GM19351 (cell line): Measurements from ENCODE around the gene PPP1R10.

ENCODE experiments used
- ATAC-seq: cut with Tn5 transposase; IDR thresholded peaks from one replicate; pipeline ENCODE4 v1.9.1; 2021; ENCODE audit warnings: mild to moderate bottlenecking, moderate library complexity; ENCODE audit not compliant: unreplicated experiment

The PPP1R10 gene

GRCh38 chr6:30625511-30625910, 8.5 kb upstream of the PPP1R10 start:
- ATAC-seq, result no peak

GRCh38 chr6:30619561-30619960, 2.5 kb upstream of the PPP1R10 start:
- no peak for ATAC-seq

GRCh38 chr6:30618270-30618797, 1.3 kb upstream of the PPP1R10 start:
- no peak for ATAC-seq

GRCh38 chr6:30617565-30618269, 674 bp upstream of the PPP1R10 start, which contains the start of gene MRPS18B:
MRPS18B (plus strand) TSS chr6:30617840; CDS start chr6:30617866, 26 bp downstream.
- ATAC-seq, result peak; percentile 68

- no peak for ATAC-seq
These were observed 859 bp downstream of the PPP1R10 start for GRCh38 chr6:30615958-30616810.

GRCh38 chr6:30615219-30615957, 1.7 kb downstream of the PPP1R10 start:
- no peak for ATAC-seq

GRCh38 chr6:30614843-30615218, 2.2 kb downstream of the PPP1R10 start:
- ATAC-seq, result peak; percentile 56

- ATAC-seq, result no peak
These were observed 2.8 kb downstream of the PPP1R10 start for GRCh38 chr6:30614044-30614842.

GRCh38 chr6:30613251-30614043, 3.6 kb downstream of the PPP1R10 start:
- no peak for ATAC-seq

GRCh38 chr6:30612687-30613248, 4.3 kb downstream of the PPP1R10 start:
- ATAC-seq, result no peak

GRCh38 chr6:30612213-30612612, 4.8 kb downstream of the PPP1R10 start:
- no peak for ATAC-seq

GRCh38 chr6:30611856-30612194, 5.2 kb downstream of the PPP1R10 start:
- ATAC-seq, result no peak

GRCh38 chr6:30611150-30611855, 5.7 kb downstream of the PPP1R10 start:
- ATAC-seq, result no peak

GRCh38 chr6:30610065-30610464, 7.0 kb downstream of the PPP1R10 start:
- ATAC-seq, result no peak

GRCh38 chr6:30603961-30604360, 13.1 kb downstream of the PPP1R10 start:
- no peak for ATAC-seq

- ATAC-seq, result no peak
These were observed 15.0 kb downstream of the PPP1R10 start for GRCh38 chr6:30601815-30602641.

GRCh38 chr6:30601436-30601814, 15.6 kb downstream of the PPP1R10 start:
- ATAC-seq, result no peak

- no peak for ATAC-seq
These were observed 16.5 kb downstream of the PPP1R10 start for GRCh38 chr6:30600451-30600961.
